Measurements from ENCODE around the gene HSFX3.

- TF ChIP-seq POLR2AphosphoS5 (IDR thresholded peaks at IDR 0.05; ENCODE audit: borderline replicate concordance, low read depth, low read length) (no peak), EZH2 (IDR thresholded peaks at IDR 0.05) (no peak), FOXP2 (optimal IDR thresholded peaks at IDR 0.05; ENCODE audit: control extremely low read depth, extremely low read length, insufficient read depth) (no peak)
These were observed 26.8 kb downstream of the HSFX3 start for GRCh38 chrX:149522916-149523315.

Data from SK-N-MC (cell line).